Measurements from ENCODE around the gene FAM47E. TPM values are rescaled to one million over a fixed set of nuclear protein-coding genes. Genes with fewer than 3 reads are reported as not detected.
"Not testable (repeated sequence)": the region's sequence is repeated elsewhere in the genome, so short reads cannot be mapped to it uniquely, and the experiment has no call there.

FAM47E gene
- total RNA-seq, 2 experiments from 2014 or later: 0.34 to 0.74 TPM

GRCh38 chr4:76278583-76278982 is 27.1 kb downstream of the FAM47E start:
- intact Hi-C loops (cut with DNase I, micrococcal nuclease): loop anchor here in 1 of 2 experiments (10.0 kb wide), 1 partner anchor 226 kb away; no protein-coding TSS in a partner anchor
- no peak for TF ChIP-seq CTCF (IDR thresholded peaks at IDR 0.05)
- DNase-seq (no peak), ATAC-seq (ENCODE audit: poor library complexity) (no peak)
- CTCF ChIA-PET: interaction anchor here (2.1 kb wide), 1 partner anchor 99 kb away, joined by 6 read pairs; no protein-coding TSS in a partner anchor
- no peaks in the 10 kb centered on the region for H3K9me3 ChIP-seq (ENCODE audit: control insufficient read depth in 1 of 2, insufficient read depth in 1 of 2, low read length in 2 of 2)
- H3K36me3 ChIP-seq (ENCODE audit: insufficient read depth, low read length): no peaks in the 10 kb centered on the region
- H3K4me3 Mint-ChIP-seq: no peak overlapping the region
- no peak overlapping the region for H3K27ac ChIP-seq (ENCODE audit: low read depth in 1 of 2, low read length in 2 of 2)
- H3K27me3 ChIP-seq (ENCODE audit: control insufficient read depth in 1 of 2, insufficient read depth in 2 of 2, low read length in 2 of 2): peaks cover 0 to 5% of the 10 kb centered on the region in 2 experiments
- no peaks in the 10 kb centered on the region for H3K9me3 Mint-ChIP-seq
- no peaks in the 10 kb centered on the region for H3K27me3 Mint-ChIP-seq
- H3K4me3 ChIP-seq (ENCODE audit: low read length): no peak overlapping the region
- no peaks in the 10 kb centered on the region for H3K36me3 Mint-ChIP-seq (ENCODE audit: low read depth)
- H3K4me1 ChIP-seq (ENCODE audit: insufficient read depth, low read length): no peaks in the 10 kb centered on the region
- POLR2A ChIA-PET: no interaction called here
- H3K27ac Mint-ChIP-seq: no peak overlapping the region
- no peaks in the 10 kb centered on the region for H3K4me1 Mint-ChIP-seq (ENCODE audit: low read depth)

GRCh38 chr4:76279462-76279861 is 27.9 kb downstream of the FAM47E start:
- H3K9me3 Mint-ChIP-seq: no peaks in the 10 kb centered on the region
- no peak overlapping the region for H3K27ac Mint-ChIP-seq
- CTCF ChIA-PET: no interaction called here
- Histone ChIP-seq H3K27me3 (ENCODE audit: control insufficient read depth in 1 of 2, insufficient read depth in 2 of 2, low read length in 2 of 2) (peaks cover 0 to 5% of the 10 kb centered on the region in 2 experiments), H3K36me3 (ENCODE audit: insufficient read depth, low read length) (no peaks in the 10 kb centered on the region), H3K4me1 (ENCODE audit: insufficient read depth, low read length) (no peaks in the 10 kb centered on the region), H3K27ac (ENCODE audit: low read depth in 1 of 2, low read length in 2 of 2) (no peak overlapping the region), H3K4me3 (ENCODE audit: low read length) (no peak overlapping the region), H3K9me3 (ENCODE audit: control insufficient read depth in 1 of 2, insufficient read depth in 1 of 2, low read length in 2 of 2) (no peaks in the 10 kb centered on the region)
- intact Hi-C loops (cut with DNase I, micrococcal nuclease): loop anchor here in 1 of 2 experiments (10.0 kb wide), 1 partner anchor 225 kb away; no protein-coding TSS in a partner anchor
- no peaks in the 10 kb centered on the region for H3K36me3 Mint-ChIP-seq (ENCODE audit: low read depth)
- POLR2A ChIA-PET: no interaction called here
- DNase-seq: peak in 6 of 14 experiments; percentile 11 to 59 (median 18)
- peak; percentile 12 for TF ChIP-seq CTCF (IDR thresholded peaks at IDR 0.05)
- no peak overlapping the region for H3K4me3 Mint-ChIP-seq
- no peak for ATAC-seq (ENCODE audit: poor library complexity)
- H3K4me1 Mint-ChIP-seq (ENCODE audit: low read depth): no peaks in the 10 kb centered on the region
- no peaks in the 10 kb centered on the region for H3K27me3 Mint-ChIP-seq

- no peaks in the 10 kb centered on the region for H3K36me3 ChIP-seq (ENCODE audit: insufficient read depth, low read length)
- Mint-ChIP-seq H3K27ac (no peak overlapping the region), H3K36me3 (ENCODE audit: low read depth) (no peaks in the 10 kb centered on the region), H3K9me3 (no peaks in the 10 kb centered on the region), H3K4me1 (ENCODE audit: low read depth) (no peaks in the 10 kb centered on the region), H3K4me3 (no peak overlapping the region), H3K27me3 (no peaks in the 10 kb centered on the region)
- no peaks in the 10 kb centered on the region for H3K9me3 ChIP-seq (ENCODE audit: control insufficient read depth in 1 of 2, insufficient read depth in 1 of 2, low read length in 2 of 2)
- ATAC-seq (ENCODE audit: poor library complexity) (no peak), DNase-seq (no peak)
- ChIA-PET CTCF (interaction anchor here (0.9 kb wide), 1 partner anchor 11 kb away, joined by 5 read pairs; no protein-coding TSS in a partner anchor), POLR2A (no interaction called here)
- H3K4me1 ChIP-seq (ENCODE audit: insufficient read depth, low read length): no peaks in the 10 kb centered on the region
- no peak overlapping the region for H3K4me3 ChIP-seq (ENCODE audit: low read length)
- no peak overlapping the region for H3K27ac ChIP-seq (ENCODE audit: low read depth in 1 of 2, low read length in 2 of 2)
- H3K27me3 ChIP-seq (ENCODE audit: control insufficient read depth in 1 of 2, insufficient read depth in 2 of 2, low read length in 2 of 2): peaks cover 0 to under 1% of the 10 kb centered on the region in 2 experiments
- intact Hi-C loops (cut with DNase I, micrococcal nuclease): loop anchor here in 1 of 2 experiments (2.0 kb wide), 1 partner anchor 96 kb away; no protein-coding TSS in a partner anchor
- no peak for TF ChIP-seq CTCF (IDR thresholded peaks at IDR 0.05)
Observed at GRCh38 chr4:76280488-76281441, 29.2 kb downstream of the FAM47E start.

GRCh38 chr4:76281594-76281993 is 30.1 kb downstream of the FAM47E start:
- H3K27me3 Mint-ChIP-seq; ATAC-seq (ENCODE audit: poor library complexity); H3K4me1 ChIP-seq (ENCODE audit: insufficient read depth, low read length); POLR2A ChIA-PET; DNase-seq; H3K36me3 ChIP-seq (ENCODE audit: insufficient read depth, low read length); H3K27ac ChIP-seq (ENCODE audit: low read depth in 1 of 2, low read length in 2 of 2); H3K4me3 Mint-ChIP-seq; H3K36me3 Mint-ChIP-seq (ENCODE audit: low read depth); H3K4me3 ChIP-seq (ENCODE audit: low read length); H3K27ac Mint-ChIP-seq; H3K9me3 Mint-ChIP-seq; H3K4me1 Mint-ChIP-seq (ENCODE audit: low read depth); H3K9me3 ChIP-seq (ENCODE audit: control insufficient read depth in 1 of 2, insufficient read depth in 1 of 2, low read length in 2 of 2); H3K27me3 ChIP-seq (ENCODE audit: control insufficient read depth in 1 of 2, insufficient read depth in 2 of 2, low read length in 2 of 2): not testable (repeated sequence)
- intact Hi-C loops (cut with DNase I, micrococcal nuclease): loop anchor here in 1 of 2 experiments (2.0 kb wide), 1 partner anchor 95 kb away; no protein-coding TSS in a partner anchor
- CTCF ChIA-PET: interaction anchor here (0.9 kb wide), 1 partner anchor 11 kb away, joined by 5 read pairs; no protein-coding TSS in a partner anchor

Data from CD4-positive, alpha-beta T cell (primary cell).